Karpas-422 (cell line): ENCODE measurements around the gene RPL28. TPM values are rescaled to one million over a fixed set of nuclear protein-coding genes. Genes with fewer than 3 reads are reported as not detected.

Experiments used
- DNase-seq: peaks from one replicate; pipeline ENCODE4 v3.0.0-alpha.2; 2015
- H2AFZ ChIP-seq: fragments of 200-600 bp; sonication (generic); 2 replicates; pipeline ENCODE4 v1.6.1; 2014; ENCODE audit warnings: antibody characterized with exemption, low read length, mixed read lengths
- H3K27ac ChIP-seq: fragments of 200-600 bp; sonication (generic); 2 replicates; pipeline ENCODE4 v1.5.1; 2014; ENCODE audit warnings: mild to moderate bottlenecking, low read length, moderate library complexity
- H3K27me3 ChIP-seq: fragments of 200-600 bp; sonication (generic); 2 replicates; pipeline ENCODE4 v1.6.1; 2014; ENCODE audit warnings: low read length, mixed read lengths
- H3K36me3 ChIP-seq: fragments of 200-600 bp; sonication (generic); 2 replicates; pipeline ENCODE4 v1.6.1; 2014; ENCODE audit warnings: low read length, mixed read lengths; ENCODE audit not compliant: insufficient read depth
- H3K4me1 ChIP-seq: fragments of 200-600 bp; sonication (generic); 2 replicates; pipeline ENCODE4 v1.6.1; 2014; ENCODE audit warnings: mild to moderate bottlenecking, low read length, mixed read lengths
- H3K4me2 ChIP-seq: fragments of 200-600 bp; sonication (generic); 2 replicates; pipeline ENCODE4 v1.6.1; 2014; ENCODE audit warnings: low read length, low read depth, mild to moderate bottlenecking; ENCODE audit not compliant: poor library complexity, severe bottlenecking
- H3K4me3 ChIP-seq: fragments of 200-600 bp; sonication (generic); 2 replicates; pipeline ENCODE4 v1.5.1; 2014; ENCODE audit warnings: mild to moderate bottlenecking, antibody characterized with exemption, low read length, mixed read lengths
- H3K79me2 ChIP-seq: fragments of 200-600 bp; sonication (generic); 2 replicates; pipeline ENCODE4 v1.6.1; 2014; ENCODE audit warnings: mild to moderate bottlenecking, low read length, mixed read lengths
- H3K9ac ChIP-seq: fragments of 200-600 bp; sonication (generic); 2 replicates; pipeline ENCODE4 v1.6.0; 2014; ENCODE audit warnings: low read length
- H3K9me2 ChIP-seq: fragments of 200-600 bp; sonication (generic), shearing (Covaris generic); replicated peaks from 2 replicates; pipeline ENCODE4 v1.6.0; 2014; ENCODE audit warnings: mild to moderate bottlenecking, low read length, moderate library complexity; ENCODE audit not compliant: insufficient read depth
- H3K9me3 ChIP-seq: fragments of 300-700, 200-600 bp; sonication (generic); 2 replicates; pipeline ENCODE4 v1.6.1; 2014; ENCODE audit warnings: low read length, mixed read lengths
- H4K20me1 ChIP-seq: fragments of 200-600 bp; sonication (generic); 2 replicates; pipeline ENCODE4 v1.6.1; 2014; ENCODE audit warnings: mild to moderate bottlenecking, antibody characterized with exemption, low read length, low read depth; ENCODE audit not compliant: insufficient read depth
- total RNA-seq: library from RNA; depleted of rRNA; stranded (reverse); fragments of >200 nt; shearing (Covaris generic); gene quantifications from 2 replicates; pipeline ENCODE4 v1.2.3, GENCODE V29; 2014; ENCODE audit warnings: low replicate concordance

RPL28 gene
- total RNA-seq, 1 experiment from 2014 or later = 959 TPM

DNA sequence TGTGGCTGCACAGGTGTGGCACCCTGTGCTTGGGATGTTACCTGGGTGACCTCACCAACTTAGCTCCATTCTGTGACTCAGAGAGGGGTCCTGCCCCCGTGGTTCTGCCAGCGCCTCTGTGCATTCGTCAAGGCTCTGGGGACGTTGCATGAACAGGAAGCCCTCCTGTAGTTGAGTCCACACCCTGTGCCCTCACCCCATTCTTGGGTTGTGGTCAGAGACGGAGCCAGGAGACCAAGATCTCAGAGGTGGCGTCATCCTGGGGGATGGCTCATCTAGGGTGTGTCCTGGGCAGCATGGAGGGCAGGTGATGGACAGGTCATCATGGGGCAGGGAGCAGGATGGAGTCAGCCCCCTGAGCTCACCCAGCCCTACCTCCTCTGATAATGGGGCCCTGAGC, 33.7 kb upstream of the RPL28 start:
- Histone ChIP-seq H3K36me3 (no peaks in the 10 kb centered on the region), H3K27me3 (no peaks in the 10 kb centered on the region), H3K9me2 (no peaks in the 10 kb centered on the region), H3K4me1 (no peaks in the 10 kb centered on the region), H3K27ac (no peak overlapping the region), H3K79me2 (no peaks in the 10 kb centered on the region), H2AFZ (no peak overlapping the region), H3K9ac (no peak overlapping the region), H3K4me3 (no peak overlapping the region), H4K20me1 (no peaks in the 10 kb centered on the region; the same call in 1 of the 2 replicates), H3K4me2 (no peak overlapping the region), H3K9me3 (no peaks in the 10 kb centered on the region)
- no peak for DNase-seq

GRCh38 chr19:55352549-55353145, 33.1 kb upstream of the RPL28 start:
- Histone ChIP-seq H4K20me1 (no peaks in the 10 kb centered on the region; the same call in 1 of the 2 replicates), H3K27me3 (no peaks in the 10 kb centered on the region), H3K9me2 (no peaks in the 10 kb centered on the region), H3K4me1 (no peaks in the 10 kb centered on the region), H3K4me2 (no peak overlapping the region), H3K36me3 (no peaks in the 10 kb centered on the region), H3K79me2 (no peaks in the 10 kb centered on the region), H2AFZ (no peak overlapping the region), H3K9me3 (no peaks in the 10 kb centered on the region), H3K4me3 (no peak overlapping the region), H3K27ac (no peak overlapping the region), H3K9ac (no peak overlapping the region)
- DNase-seq = no peak

DNA sequence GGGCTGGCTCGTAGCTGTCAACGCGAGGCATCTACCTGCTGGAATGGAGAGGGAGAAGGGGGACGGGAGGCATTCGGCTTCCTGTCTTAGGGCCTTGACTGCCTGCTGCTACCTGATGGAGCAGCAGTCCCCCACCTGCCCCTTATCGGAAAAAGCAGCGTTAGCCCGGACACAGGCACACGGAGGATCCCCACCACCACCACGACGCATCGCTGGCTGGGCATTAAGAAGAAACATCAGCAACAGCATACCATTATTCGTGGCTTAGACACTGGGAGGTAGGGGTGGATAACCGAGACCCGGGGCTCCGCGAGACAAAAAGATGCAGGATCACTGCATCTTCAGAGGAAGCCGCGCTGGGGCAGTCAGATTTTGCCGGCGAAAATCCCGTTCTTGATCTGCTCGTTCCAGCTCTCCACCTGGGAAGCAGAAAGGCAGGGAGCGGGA, 32.4 kb upstream of the RPL28 start:
- Histone ChIP-seq H3K4me3 (no peak overlapping the region), H3K9ac (no peak overlapping the region), H4K20me1 (no peaks in the 10 kb centered on the region; the same call in 1 of the 2 replicates), H3K4me2 (no peak overlapping the region), H3K79me2 (no peaks in the 10 kb centered on the region), H3K9me3 (no peaks in the 10 kb centered on the region), H3K4me1 (no peaks in the 10 kb centered on the region), H2AFZ (no peak overlapping the region), H3K27me3 (no peaks in the 10 kb centered on the region), H3K27ac (no peak overlapping the region), H3K36me3 (no peaks in the 10 kb centered on the region), H3K9me2 (no peaks in the 10 kb centered on the region)
- DNase-seq = no peak

DNA sequence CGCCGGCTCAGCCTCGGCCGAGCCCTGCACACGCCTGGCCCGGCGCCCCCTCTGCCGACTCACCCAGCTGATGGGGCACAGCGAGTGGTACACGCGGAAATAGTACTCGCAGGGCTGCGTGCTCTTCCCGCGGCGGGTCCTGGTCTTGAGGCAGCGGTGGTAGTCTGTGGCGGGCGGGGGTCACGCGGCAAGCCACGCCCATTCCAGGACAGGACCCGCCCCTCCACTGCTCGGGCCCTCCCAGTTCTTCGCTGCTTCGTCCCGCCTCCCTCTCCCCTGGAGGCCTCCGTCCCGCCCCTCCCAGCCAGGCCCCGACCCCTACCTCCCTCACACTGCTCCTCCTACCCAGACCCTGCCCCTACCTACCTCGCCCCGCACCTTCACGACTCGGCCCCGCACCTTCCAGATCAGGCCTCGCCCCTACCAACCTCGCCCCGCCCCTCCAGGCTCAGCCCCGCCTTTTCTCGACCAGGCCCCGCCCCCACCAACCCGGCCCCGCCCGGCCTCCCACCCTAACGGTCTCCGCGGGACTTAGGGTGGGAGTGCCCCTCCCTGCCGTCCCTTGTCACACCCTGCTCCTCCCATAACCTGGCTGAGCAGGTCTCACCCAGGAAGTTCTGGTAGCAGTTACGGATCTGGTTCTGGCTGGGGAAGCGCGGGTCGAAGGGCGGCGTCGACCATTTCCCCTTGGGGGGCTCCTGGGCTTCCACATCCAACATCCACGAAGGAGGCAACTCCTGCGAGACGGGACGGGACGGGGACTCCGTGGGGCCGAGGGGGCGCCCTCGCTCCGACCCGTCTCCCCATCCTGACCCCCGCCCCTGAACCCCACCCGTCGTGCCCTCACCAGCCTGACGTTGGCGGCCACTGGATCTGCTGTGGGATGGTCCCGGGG, 31.7 kb upstream of the RPL28 start:
- Histone ChIP-seq H3K4me2 (no peak overlapping the region), H4K20me1 (no peaks in the 10 kb centered on the region; the same call in 1 of the 2 replicates), H3K36me3 (no peaks in the 10 kb centered on the region), H2AFZ (no peak overlapping the region), H3K27me3 (no peaks in the 10 kb centered on the region), H3K9ac (no peak overlapping the region), H3K9me2 (no peaks in the 10 kb centered on the region), H3K4me1 (no peaks in the 10 kb centered on the region), H3K4me3 (no peak overlapping the region), H3K27ac (no peak overlapping the region), H3K79me2 (no peaks in the 10 kb centered on the region), H3K9me3 (no peaks in the 10 kb centered on the region)
- peak; percentile 65 for DNase-seq

- H3K4me3 ChIP-seq = no peak within 1 kb of the TSS
- H3K36me3 ChIP-seq = no peaks in the 10 kb centered on the region
- H2AFZ ChIP-seq = no peak within 1 kb of the TSS
- H4K20me1 ChIP-seq = no peaks in the 10 kb centered on the region; the same call in 1 of the 2 replicates
- H3K27ac ChIP-seq = no peak within 1 kb of the TSS
- no peaks in the 10 kb centered on the region for H3K9me3 ChIP-seq
- H3K4me1 ChIP-seq = no peaks in the 10 kb centered on the region
- H3K79me2 ChIP-seq = no peaks in the 10 kb centered on the region
- DNase-seq = no peak
- no peak within 1 kb of the TSS for H3K4me2 ChIP-seq
- H3K9ac ChIP-seq = no peak within 1 kb of the TSS
- no peaks in the 10 kb centered on the region for H3K9me2 ChIP-seq
- H3K27me3 ChIP-seq = no peaks in the 10 kb centered on the region
These were observed 31.0 kb upstream of the RPL28 start, which contains the start of gene COX6B2 for GRCh38 chr19:55354698-55355212. Gene COX6B2 (minus strand): TSS chr19:55354719. CDS start chr19:55354521, 198 bp downstream.

DNA sequence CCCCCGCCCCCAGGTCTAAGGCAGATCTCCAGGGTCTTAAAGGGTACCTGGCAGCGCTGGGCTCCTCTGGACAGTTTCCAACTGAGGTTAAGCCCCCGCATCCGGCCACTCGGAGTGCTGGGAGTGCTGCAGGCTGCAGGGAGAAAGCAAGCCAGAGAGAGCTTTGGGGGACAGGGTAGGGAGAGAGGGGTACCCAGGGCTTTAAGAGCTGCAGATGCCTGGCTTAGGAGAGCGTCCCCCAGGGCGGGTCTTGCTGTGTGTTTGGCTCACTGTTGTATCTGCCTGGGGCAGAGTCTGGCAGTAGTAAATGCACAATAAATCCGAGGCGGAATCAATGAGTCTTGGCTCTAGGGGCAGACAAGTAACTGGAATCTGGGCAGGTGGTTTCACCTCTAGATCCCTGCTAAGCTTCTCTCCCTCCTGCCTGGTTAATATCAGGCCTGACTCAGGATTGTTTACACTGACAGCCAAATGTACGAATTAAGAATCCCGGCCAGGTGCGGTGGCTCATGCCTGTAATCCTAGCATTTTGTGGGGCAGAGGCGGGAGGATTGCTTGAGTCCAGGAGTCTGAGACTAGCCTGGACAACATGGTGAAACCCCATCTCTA, 30.4 kb upstream of the RPL28 start:
- DNase-seq = no peak
- Histone ChIP-seq H3K36me3 (no peaks in the 10 kb centered on the region), H3K9me3 (no peaks in the 10 kb centered on the region), H3K27ac (no peak overlapping the region), H3K4me3 (no peak overlapping the region), H3K27me3 (no peaks in the 10 kb centered on the region), H3K9me2 (no peaks in the 10 kb centered on the region), H3K9ac (no peak overlapping the region), H2AFZ (no peak overlapping the region), H3K4me1 (no peaks in the 10 kb centered on the region), H3K79me2 (no peaks in the 10 kb centered on the region), H4K20me1 (no peaks in the 10 kb centered on the region; the same call in 1 of the 2 replicates), H3K4me2 (no peak overlapping the region)

DNA sequence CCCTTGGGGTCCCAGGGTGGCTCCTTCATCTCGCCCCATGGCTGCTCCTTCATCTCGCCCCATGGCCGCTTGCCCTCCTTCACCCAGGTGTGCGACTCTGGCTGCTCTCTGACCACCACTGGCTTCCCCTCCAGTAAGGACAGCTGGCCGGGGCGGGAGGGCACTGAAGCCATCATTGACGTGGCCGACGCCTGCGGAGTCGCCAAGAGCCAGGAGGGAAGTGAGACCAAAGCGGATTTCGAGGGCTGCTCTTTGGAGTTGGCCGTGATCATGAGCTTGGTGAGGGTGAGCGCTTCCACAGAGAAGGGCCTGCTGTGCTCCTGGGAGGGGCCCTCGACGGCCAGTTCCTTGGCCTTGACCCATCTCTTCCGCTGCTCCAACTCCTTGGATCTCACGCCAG, 27.2 kb upstream of the RPL28 start:
- H3K9ac ChIP-seq = no peak overlapping the region
- no peaks in the 10 kb centered on the region for H4K20me1 ChIP-seq
- H3K9me3 ChIP-seq = no peaks in the 10 kb centered on the region
- DNase-seq = no peak
- no peaks in the 10 kb centered on the region for H3K36me3 ChIP-seq
- no peak overlapping the region for H2AFZ ChIP-seq
- H3K4me2 ChIP-seq = no peak overlapping the region
- no peak overlapping the region for H3K4me3 ChIP-seq
- no peaks in the 10 kb centered on the region for H3K4me1 ChIP-seq
- no peaks in the 10 kb centered on the region for H3K79me2 ChIP-seq
- H3K27ac ChIP-seq = no peak overlapping the region
- no peaks in the 10 kb centered on the region for H3K9me2 ChIP-seq
- H3K27me3 ChIP-seq = no peaks in the 10 kb centered on the region
